M059J (cell line): Measurements from ENCODE around the gene VSNL1. TPM values are rescaled to one million over a fixed set of nuclear protein-coding genes. Genes with fewer than 3 reads are reported as not detected.

Experiments
- DNase-seq: peaks from one replicate; pipeline ENCODE4 v3.0.0-alpha.2; 2012; ENCODE audit warnings: low read depth
- total RNA-seq: library from RNA; depleted of rRNA; stranded (reverse); fragments of >200 nt; shearing (Covaris generic); gene quantifications from 2 replicates; pipeline ENCODE4 v1.2.3, GENCODE V29; 2014

Gene VSNL1
- total RNA-seq, 1 experiment from 2014 or later: 2.2 TPM

DNA sequence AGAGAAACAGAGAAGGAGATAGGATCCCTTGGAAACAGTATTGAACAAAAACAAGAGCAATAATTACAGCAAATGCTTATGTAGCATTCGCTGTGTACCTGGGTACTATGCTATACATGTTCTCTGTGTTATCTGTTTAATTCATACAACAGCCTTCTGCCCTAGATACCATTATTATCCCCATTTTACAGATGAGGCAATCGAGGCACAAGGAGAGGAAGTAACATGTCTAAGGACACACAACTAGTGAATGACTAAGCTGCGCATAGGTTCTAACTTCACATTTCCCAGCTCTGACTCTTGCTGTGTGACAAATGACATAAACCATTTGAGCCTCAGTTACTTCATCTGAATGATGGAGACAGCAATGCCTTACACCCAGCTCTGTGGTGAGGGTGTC is 70.5 kb downstream of the VSNL1 start:
- DNase-seq: no peak

DNA sequence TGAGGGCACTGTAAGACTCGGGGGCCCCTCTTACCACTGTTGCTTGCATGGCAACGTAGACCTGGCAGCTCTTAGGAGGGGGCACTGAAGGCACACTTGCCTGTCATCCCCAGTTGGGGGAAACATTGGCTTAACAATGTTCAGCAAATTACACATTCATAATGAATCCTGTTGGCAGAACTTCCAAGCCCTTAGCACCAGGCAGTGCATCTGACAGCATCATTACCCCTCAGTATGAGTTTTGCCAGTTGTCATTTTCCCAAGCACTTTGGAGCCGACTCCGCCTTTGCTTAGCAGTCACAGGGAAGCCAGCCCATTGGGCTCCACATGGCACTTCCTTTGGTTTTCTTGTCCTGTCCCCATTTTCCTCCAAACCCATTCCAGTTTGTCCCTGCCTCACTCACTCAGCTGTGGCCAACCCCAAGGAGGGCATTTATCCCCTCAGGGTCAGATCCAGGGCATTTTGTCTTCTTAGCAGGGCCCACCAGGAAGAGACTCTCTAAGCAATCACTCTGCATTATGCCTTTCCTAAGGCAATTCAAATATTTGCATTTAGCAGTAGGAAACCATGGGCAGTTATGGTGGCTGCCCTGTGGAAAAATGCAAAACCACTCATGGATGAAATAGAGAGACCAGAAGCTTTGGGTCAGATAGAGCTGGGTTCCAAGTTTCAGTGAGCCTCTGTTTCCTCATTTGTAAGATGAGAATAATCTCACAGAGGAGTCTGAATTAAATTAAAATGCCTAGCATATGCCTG is 73.9 kb downstream of the VSNL1 start:
- DNase-seq: no peak

DNA sequence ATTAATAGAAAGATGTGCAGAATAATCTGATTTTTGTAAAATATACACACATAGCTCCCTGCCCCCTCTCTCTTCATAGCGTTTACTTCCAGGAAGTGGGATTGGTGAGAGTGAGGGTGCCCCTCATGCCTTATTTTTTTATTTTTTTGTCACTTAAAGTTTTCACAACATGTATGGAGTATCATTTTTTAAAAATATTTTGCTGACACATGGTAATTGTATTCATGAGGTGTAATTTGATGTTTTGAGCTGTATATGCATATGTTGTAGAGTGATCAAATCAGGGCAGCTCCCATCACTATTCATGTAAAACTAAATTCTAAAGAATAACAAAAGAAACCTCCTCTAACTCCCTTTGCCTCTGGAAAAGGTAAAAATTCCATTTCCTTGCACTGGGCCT is 74.7 kb downstream of the VSNL1 start:
- DNase-seq: no peak

DNA sequence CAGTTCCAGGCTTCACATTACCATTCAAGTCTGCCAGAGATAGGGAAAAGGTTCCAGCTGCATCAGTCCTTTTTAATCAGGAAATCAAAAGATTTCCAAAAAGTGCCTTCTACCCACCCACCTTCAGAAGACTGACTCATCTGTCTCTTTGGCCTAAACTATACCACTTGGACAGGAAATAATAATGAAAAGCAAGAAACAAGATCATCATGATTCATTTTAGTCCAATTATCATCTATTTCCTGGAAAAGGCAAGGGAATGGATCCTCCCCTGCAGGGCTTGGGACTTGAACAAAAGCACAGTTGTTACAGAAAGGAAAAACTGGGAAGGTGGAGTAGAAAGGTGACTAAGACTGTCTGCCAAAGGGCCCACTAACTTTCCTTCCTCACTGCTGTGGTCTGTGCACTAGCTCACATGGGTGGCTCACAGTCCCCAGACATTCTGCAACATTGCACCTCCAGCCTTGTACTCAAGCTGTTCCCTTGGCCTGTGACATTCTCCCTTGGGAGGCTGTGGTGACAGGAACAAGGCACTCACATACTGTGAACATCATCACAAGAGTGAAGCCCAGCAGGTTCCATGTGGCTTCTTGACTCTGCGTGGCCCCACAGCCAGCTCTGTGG is 75.3 kb downstream of the VSNL1 start:
- DNase-seq: peak; percentile 82

DNA sequence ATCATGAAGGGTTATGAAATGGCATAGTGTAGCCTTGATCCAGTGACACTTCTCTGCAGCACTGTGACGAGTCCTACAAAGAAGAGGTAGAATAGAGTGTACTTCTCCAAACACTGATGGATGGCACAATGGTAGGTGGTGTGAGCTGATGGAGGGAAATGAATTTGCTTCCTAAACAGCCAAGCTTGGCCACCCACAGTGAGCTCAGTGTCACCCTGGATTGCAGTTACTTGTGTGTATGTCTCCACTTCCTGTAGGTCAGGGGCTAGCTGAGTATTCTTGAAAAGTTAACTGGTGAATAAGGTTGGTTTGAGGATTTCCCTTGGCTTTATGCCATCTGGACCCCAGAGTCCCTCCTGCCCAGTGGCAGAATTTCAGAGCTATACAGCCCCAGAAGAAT is 75.9 kb downstream of the VSNL1 start:
- no peak for DNase-seq

DNA sequence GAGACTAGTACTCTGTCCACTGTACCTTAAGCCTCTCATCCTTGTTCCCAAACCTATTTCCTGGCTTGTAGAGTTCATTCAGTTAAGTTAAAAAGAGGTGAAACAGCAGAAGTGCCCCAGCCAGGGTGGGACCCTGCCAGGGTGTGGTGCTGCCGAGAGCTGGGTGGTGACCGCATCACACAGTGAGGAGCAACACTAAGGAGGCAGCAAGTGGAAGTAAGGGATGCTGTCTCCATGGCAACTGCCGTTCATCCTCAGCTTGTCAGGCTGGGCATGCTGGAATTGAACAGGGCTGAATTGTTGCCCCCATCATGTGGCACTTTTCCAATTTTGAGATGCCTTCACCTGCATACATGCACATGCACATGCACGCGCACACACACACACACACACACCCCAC is 77.0 kb downstream of the VSNL1 start:
- no peak for DNase-seq

DNA sequence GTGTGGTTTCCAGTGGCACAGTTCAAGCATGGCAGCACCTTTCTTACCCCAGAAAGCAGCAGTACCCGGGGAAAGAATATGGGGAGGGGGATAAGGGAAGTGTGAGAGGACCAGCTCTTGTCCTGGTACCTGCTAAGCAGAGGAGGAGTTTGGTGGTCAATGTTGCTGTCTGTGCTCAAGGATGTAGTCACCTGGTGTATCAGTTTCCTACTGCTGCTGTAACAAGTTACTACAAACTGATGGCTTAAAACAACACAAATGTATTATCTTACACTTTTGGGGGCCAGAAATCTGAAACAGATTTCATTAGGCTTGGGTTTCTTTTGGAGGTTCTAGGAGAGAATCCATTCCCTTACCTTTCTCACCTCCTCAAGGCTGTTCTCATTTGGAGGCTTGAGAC is 77.5 kb downstream of the VSNL1 start:
- no peak for DNase-seq

DNA sequence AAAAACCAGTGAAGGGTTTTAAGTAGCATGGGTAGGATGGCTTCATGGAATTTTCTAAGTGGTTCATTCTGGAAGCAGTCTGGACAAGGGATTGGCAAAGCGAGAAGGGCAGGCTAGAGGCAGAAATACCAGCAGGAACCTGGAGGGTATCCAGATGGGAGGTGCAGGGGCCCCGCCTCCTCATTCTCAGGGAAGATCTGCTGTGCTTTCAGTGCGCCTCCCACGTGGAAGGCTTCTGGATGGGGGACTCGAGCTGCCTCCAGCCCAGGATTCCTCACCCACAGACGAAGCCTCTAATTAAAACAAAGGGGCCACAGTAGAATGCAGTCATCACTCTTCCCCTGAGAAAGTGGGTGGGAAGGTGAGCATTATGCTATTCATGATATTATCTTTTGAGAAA is 79.8 kb downstream of the VSNL1 start:
- peak; percentile 57 for DNase-seq

DNA sequence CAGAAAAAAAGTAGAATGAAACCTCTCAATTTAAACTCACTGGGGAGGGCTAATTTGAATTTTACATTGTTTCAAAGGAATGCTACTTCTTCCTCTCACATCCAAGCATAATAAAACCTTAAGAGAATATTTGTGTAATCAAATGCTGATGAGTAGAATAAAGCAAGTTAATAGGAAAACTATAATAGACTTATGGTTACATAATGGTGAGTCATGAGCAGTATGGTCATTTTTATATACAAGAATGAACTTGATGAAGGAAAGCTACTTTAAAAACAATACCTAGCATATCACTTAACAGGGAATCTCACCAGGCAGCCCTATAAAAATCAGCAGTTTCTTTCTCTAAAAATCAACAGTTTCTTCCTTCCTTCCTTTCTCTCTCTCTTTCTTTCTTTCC is 80.3 kb downstream of the VSNL1 start:
- DNase-seq: peak; percentile 51

DNA sequence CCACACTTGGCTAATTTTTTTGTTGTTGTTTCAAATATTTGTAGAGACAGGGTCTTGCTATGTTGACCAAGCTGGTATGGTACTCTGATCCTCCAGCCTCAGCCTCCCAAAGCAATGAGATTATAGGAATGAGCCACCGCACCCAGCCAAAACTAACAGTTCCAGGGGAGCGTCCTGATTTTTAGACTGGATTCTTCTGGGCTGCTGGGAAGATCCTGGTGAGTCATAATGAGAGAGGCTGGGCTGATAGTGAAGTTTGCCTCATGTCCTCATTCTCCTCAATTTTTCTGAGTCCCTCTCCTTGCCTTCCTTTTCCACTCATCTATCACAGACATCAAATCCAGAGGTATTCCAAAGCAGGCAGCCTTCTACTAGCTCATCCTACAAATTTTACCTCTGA is 81.3 kb downstream of the VSNL1 start:
- DNase-seq: peak; percentile 50

DNA sequence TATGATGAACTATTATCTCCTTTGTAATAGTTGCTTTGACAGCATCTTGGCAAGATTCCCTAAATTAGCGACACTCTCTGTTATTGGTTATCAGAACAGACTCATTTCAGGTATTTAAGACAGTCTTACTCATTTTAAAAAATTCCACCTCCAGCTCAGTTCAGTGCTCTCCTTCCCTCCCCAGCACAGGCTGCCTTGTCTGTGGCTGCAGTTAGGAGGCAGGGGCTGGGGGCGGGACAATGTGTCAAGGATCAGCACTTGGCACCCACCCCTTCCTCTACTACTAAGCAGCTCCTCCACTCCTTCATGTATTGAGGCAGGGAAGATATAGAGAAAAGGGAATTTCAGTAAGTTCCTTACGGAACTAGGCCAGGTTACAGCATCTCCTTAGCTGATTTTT is 85.0 kb downstream of the VSNL1 start:
- no peak for DNase-seq

DNA sequence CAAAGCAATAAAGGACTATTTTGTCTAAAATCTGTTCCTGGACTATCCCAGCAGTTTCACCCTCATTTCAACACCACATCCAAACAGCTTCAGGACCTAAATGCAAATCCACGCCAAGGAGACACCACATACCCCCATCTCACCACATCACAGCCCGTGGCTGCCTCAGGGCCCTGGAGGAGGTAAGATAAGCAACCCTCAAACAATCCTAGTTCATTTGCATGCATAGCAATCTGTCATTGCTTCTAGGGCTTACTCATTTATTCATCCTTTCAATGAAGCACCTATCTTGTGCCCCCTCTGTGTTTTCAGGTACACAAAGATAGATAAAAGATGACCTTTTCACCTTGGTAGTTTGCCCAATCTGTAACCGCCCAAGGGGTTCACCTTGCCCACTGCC is 86.5 kb downstream of the VSNL1 start:
- peak; percentile 62 for DNase-seq

DNA sequence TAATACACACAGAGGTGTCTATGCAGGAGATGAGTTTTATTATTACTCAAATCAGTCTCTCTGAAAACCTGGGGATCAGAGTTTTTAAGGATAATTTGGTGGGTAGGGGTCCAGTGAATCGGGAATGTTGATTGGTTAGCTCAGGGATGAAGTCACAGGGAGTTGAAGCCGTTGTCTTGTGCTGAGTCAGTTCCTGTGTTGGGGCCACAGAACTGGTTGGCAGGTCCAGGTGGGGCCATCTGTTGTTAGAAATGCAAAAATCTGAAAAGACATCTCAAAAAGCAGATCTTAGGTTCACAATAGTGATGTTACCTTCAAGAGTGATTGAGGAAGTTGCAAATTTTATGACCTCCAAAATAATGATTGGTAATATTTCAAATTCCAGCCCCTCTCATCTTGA is 86.9 kb downstream of the VSNL1 start:
- peak; percentile 43 for DNase-seq

DNA sequence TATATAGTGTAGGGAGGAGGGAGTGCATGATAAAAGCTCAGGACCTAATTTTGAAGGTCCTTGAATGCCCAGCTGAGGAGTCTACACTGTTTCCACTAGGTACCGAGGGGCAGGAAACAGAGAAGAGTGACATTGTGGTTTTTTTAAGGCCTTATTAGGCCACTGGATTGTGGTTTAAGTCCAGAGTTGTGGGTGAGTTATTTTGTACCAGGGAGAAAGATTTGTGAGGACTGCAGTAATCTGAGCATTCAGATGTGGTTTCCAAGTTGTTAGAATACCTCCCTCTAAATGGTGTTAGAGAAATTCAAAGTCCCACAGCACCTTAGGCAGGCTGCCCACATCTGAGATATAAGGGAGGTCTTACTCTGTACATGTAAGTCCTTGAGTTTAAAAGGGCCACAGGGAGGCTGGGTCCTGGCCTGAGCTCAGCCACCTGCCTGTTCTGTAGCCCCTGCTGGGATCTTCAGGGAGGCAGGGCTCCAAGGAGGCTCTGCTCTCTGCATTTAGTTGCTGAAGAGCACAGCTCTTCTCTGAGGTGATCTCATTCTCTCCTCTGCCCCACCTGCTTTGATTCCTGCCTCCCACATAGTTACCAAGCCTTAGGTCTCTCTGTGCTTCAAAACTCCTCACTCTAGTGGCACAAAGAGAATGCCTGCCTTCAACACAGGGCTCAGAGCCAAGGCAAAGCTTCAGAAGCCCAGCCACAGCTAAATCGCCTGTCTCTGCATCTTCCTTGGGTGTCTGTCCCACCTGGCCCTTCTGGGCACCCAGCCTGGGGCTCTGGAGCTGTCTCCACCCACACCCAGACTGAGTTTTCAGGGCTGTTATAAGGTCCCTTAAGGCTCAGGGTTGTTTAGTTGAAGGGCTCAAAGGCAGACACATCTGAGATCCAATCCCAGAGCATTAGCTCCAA is 88.1 kb downstream of the VSNL1 start:
- peak; percentile 69 for DNase-seq

DNA sequence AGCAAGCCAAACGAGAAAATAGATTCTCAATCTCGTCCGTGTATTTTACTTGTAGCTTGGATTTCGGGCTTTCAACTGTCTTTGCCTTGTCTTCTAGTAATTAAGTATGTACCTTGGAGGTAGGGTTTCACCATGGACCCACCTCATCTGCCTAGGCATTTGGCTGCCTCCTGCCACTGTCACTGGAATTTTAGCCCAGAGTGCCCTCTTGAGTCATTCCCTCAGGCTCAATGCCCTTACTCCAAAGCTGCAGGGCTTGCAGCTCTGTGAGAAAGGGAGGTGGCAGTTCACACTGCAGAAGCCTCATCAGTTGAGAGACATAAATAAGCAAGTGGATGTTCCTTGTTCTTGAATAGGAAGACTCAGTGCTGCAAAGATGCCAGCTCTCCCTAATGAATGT is 89.6 kb downstream of the VSNL1 start:
- DNase-seq: no peak

DNA sequence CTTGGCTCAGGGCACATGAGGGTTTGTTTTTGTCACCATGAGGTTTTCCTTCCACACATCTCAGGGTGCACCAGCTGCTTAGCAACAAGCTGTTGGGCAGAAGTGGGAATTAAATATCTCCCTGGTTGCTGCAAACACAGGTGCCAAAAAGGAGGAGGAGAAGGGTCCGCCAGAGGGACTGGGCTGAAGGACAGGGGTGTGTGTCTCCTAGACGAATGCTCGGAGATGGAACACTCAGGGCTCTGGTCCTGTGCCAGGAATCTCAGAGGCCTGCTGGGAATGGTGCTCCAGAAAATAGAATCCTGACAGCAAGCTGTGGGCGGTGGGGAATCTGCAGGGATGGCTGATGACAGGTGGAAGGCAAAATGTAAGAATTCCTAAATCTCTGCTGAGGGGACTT is 94.5 kb downstream of the VSNL1 start:
- no peak for DNase-seq

DNA sequence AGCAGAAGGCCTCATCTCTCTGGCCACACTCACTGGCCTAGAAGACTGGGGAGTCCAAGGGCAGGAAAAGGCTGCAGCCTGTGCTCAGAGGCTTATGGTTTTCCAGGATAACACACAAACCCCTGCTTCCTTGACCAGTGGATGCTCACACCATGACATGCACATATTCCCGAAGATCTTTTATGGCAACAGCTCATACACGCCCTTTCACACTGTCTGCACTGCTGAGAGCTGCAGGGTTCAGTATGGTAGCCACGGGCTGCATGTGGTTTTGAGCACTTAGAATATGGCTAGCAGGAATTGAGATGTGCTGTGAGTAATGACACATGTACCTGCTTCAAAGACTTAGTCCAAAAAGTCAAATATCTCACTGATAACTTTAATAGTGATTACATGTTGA is 95.8 kb downstream of the VSNL1 start:
- DNase-seq: no peak

DNA sequence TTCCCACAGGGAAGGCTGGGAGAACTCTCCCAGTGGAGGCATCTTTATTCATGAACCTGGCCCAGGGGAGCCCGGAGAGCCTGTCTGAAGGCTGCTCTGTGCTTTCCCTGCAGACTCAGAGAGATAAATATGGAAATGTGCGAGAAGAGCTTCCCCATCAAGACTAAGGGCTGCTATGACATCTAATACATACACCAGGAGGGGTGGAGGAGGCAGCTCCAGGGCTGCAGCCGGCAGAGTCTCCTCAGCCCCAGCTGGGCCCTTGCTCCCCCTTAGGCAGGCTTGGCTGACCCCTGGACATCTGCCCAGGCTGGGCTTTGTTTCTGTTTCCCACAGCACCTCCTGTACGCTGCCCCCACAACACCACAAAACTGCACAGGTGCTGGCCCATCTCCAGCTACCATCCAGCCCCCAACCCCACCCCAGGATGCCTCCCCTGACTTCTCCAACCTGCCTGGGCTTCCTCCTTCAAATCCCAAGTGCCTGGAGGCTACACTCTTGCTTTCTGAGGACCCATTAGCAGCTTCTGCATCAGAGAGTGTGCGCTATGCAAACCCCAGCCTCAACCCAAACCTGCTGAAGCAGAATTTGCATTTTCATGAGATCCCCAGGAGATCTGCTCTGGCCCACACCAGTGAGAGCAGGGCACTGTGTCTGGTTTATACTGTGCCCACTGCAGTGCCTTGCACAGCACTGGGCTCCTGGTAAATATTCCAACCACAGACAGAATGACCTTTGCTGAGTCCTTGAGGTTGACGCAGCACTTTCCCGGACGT is 96.8 kb downstream of the VSNL1 start:
- DNase-seq: no peak

DNA sequence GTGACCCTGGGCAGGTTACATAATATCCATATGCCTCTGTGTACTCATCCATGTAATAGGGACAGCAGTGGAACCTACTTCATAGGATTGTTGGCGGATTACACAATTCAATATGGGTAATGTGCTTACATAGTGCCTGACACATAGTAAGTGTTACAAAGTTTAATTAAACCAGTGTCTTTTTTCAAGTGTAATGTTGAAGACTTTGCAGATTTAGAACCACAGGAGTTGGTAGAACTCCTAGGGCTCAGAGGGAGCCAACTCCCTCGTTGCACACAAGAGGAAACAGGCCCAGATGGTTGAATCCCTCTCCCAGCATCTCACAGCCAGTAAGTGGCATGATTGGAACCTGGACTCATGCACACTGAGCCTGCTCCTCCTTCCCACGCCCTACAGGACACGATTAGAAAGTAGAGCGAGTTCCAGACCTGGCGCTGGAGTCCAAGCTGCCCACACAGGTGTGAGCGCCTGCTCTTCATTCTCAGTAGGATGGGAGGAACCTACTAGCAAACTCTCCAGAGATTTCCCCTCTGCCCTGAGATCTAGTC is 97.8 kb downstream of the VSNL1 start:
- no peak for DNase-seq

DNA sequence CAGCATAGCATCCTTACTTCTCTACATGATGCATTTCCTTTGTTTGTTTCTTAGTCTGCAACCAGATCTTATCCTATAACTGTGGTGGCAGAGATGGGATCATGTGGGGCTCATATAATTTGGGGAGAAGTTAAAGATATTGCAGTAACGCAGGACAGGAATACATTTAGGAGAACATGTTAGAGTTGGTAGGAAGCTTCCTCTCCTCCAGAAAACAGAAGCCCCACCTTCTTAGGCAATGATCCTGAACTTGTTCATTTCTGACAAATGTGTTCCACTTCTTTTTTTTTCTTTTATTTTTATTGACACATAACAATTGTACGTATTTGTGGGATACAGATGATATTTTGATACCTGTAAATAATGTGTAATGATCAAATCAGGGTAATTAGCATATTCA is 99.9 kb downstream of the VSNL1 start:
- DNase-seq: no peak

DNA sequence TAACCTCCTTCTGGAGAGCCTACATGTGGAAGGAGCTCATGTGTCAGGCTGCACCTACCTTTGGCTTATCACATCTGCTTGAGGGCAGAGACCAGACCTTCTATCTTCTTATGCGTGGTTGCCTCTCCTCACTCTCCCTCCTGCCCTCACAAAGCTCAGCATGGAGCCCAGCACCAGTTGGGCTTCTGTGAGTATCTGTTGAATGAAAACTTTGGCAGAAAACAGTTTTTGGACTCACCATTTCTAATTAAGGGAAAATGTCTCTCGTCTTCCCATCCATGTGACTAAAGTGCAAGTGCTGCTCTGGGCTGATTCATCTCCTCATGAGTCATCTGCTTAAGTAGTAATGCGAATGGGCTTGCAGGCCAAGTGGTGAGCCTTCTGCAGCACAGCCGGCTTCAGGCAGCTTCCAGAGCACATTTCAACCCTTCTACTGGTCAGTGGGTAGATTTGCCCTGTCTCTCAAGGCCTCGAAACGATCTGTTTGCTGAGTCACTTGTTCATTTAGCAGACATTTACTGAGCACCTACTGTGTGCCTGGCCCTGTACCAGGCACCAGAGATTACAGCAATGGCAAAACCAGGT is 102.6 kb downstream of the VSNL1 start:
- peak; percentile 91 for DNase-seq
